HG02973 (cell line): ENCODE data around the gene MROH9.

Experiments used
- ATAC-seq: cut with Tn5 transposase; IDR thresholded peaks from one replicate; pipeline ENCODE4 v1.9.1; 2021; ENCODE audit warnings: moderate library complexity; ENCODE audit not compliant: unreplicated experiment

The MROH9 gene

GRCh38 chr1:171075041-171075440 lies 139.7 kb downstream of the MROH9 start:
- ATAC-seq, result no peak

GRCh38 chr1:171081314-171081753 lies 146.0 kb downstream of the MROH9 start:
- no peak for ATAC-seq

GRCh38 chr1:171081763-171082201 lies 146.4 kb downstream of the MROH9 start:
- ATAC-seq, result no peak

GRCh38 chr1:171082606-171083005 lies 147.3 kb downstream of the MROH9 start:
- ATAC-seq, result no peak

- no peak for ATAC-seq
These were observed 147.9 kb downstream of the MROH9 start for GRCh38 chr1:171083222-171083621.

- no peak for ATAC-seq
These were observed 148.8 kb downstream of the MROH9 start for GRCh38 chr1:171084091-171084490.

- ATAC-seq, result no peak
These were observed 149.5 kb downstream of the MROH9 start for GRCh38 chr1:171084870-171085269.

GRCh38 chr1:171087896-171088295 lies 152.6 kb downstream of the MROH9 start:
- no peak for ATAC-seq

- ATAC-seq, result no peak
These were observed 155.3 kb downstream of the MROH9 start, which contains the start of gene FMO3 for GRCh38 chr1:171090604-171091003. Gene FMO3 (plus strand): TSS chr1:171090905. CDS start chr1:171092659, 1,754 bp downstream.

- no peak for ATAC-seq
These were observed 168.5 kb downstream of the MROH9 start for GRCh38 chr1:171103862-171104261.

GRCh38 chr1:171107262-171107940 lies 172.1 kb downstream of the MROH9 start:
- ATAC-seq, result no peak

GRCh38 chr1:171107969-171108368 lies 172.6 kb downstream of the MROH9 start:
- ATAC-seq, result no peak

- no peak for ATAC-seq
These were observed 174.6 kb downstream of the MROH9 start for GRCh38 chr1:171109966-171110365.

GRCh38 chr1:171110621-171111326 lies 175.4 kb downstream of the MROH9 start:
- no peak for ATAC-seq

- no peak for ATAC-seq
These were observed 176.8 kb downstream of the MROH9 start for GRCh38 chr1:171112119-171112518.

GRCh38 chr1:171113382-171113781 lies 178.0 kb downstream of the MROH9 start:
- no peak for ATAC-seq
